Left ventricle myocardium inferior (tissue), 1 donor: ENCODE measurements around the gene NSD1. TPM values are rescaled to one million over a fixed set of nuclear protein-coding genes. Genes with fewer than 3 reads are reported as not detected.
A peak's percentile ranks its signal among the peaks of the same experiment; 100 is the strongest.

Experiments
- DNase-seq: peaks from one replicate; pipeline ENCODE4 v3.0.0-alpha.2; 2020
- H3K27ac ChIP-seq: fragments of 200-600 bp; replicated peaks from 2 replicates; pipeline ENCODE4 v1.8.0; 2021
- H3K27me3 ChIP-seq: fragments of 200-600 bp; 2 replicates; pipeline ENCODE4 v1.8.0; 2021; ENCODE audit warnings: low read depth
- H3K36me3 ChIP-seq: fragments of 200-600 bp; 2 replicates; pipeline ENCODE4 v1.8.0; 2021
- H3K4me1 ChIP-seq: fragments of 200-600 bp; 2 replicates; pipeline ENCODE4 v1.8.0; 2021
- H3K4me3 ChIP-seq: fragments of 200-600 bp; 2 replicates; pipeline ENCODE4 v1.8.0; 2021; ENCODE audit warnings: mild to moderate bottlenecking, moderate library complexity
- H3K9me3 ChIP-seq: fragments of 200-600 bp; replicated peaks from 2 replicates; pipeline ENCODE4 v1.8.0; 2021
- CTCF ChIP-seq: fragments of 200-600 bp; IDR thresholded peaks from 2 replicates; pipeline ENCODE4 v1.8.0; 2021; ENCODE audit warnings: antibody characterized with exemption, mild to moderate bottlenecking, borderline replicate concordance
- intact Hi-C: fragments of 100-400 bp; cut with micrococcal nuclease; formaldehyde crosslinking; loops from one replicate; pipeline ENCODE4 v1.11.0; 2022
- total RNA-seq: library from RNA; stranded (reverse); fragmentation: NEBNext Ultra II Directional; extraction: Animal tissue kit (Norgen Biotek cat#: 25700); gene quantifications from one replicate; pipeline ENCODE4 v1.2.1, GENCODE V29; 2021
- donor health status: DM: no; HTN: yes; CAD: no; lungs with severe emphysema.

NSD1 gene
- total RNA-seq, 1 donor from 2014 or later, result 40.8 TPM

GRCh38 chr5:177328545-177329231 is 195.1 kb downstream of the NSD1 start:
- H3K36me3 ChIP-seq, result peaks cover 48% of the 10 kb centered on the region
- intact Hi-C loops, result no loop called here
- no peak for TF ChIP-seq CTCF

GRCh38 chr5:177329883-177330282 is 196.3 kb downstream of the NSD1 start:
- TF ChIP-seq CTCF, result no peak
- no peaks in the 10 kb centered on the region for H3K9me3 ChIP-seq
- DNase-seq, result peak; percentile 3
- intact Hi-C loops, result no loop called here
- peaks cover 60% of the 10 kb centered on the region for H3K36me3 ChIP-seq
- H3K27me3 ChIP-seq, result no peaks in the 10 kb centered on the region
- no peak overlapping the region for H3K4me3 ChIP-seq
- H3K27ac ChIP-seq, result no peak overlapping the region
- H3K4me1 ChIP-seq, result peaks cover 24% of the 10 kb centered on the region

More at GRCh38 chr5:177328545-177329231, 195.1 kb downstream of the NSD1 start:
- Histone ChIP-seq H3K27ac (no peak overlapping the region), H3K9me3 (no peaks in the 10 kb centered on the region), H3K4me3 (no peak overlapping the region), H3K4me1 (peaks cover 15% of the 10 kb centered on the region), H3K27me3 (no peaks in the 10 kb centered on the region)
- peak; percentile 1 for DNase-seq

GRCh38 chr5:177330991-177331842 is 197.6 kb downstream of the NSD1 start:
- no peak overlapping the region for H3K27ac ChIP-seq
- intact Hi-C loops, result no loop called here
- H3K4me3 ChIP-seq, result no peak overlapping the region
- peaks cover 73% of the 10 kb centered on the region for H3K36me3 ChIP-seq
- H3K9me3 ChIP-seq, result no peaks in the 10 kb centered on the region
- DNase-seq, result no peak
- H3K4me1 ChIP-seq, result peaks cover 37% of the 10 kb centered on the region
- no peaks in the 10 kb centered on the region for H3K27me3 ChIP-seq
- TF ChIP-seq CTCF, result no peak

- no peak for TF ChIP-seq CTCF
- H3K36me3 ChIP-seq, result peaks cover 83% of the 10 kb centered on the region
- H3K4me1 ChIP-seq, result peaks cover 40% of the 10 kb centered on the region
- H3K4me3 ChIP-seq, result no peak overlapping the region
- no peaks in the 10 kb centered on the region for H3K27me3 ChIP-seq
- H3K27ac ChIP-seq, result no peak overlapping the region
- intact Hi-C loops, result no loop called here
- H3K9me3 ChIP-seq, result no peaks in the 10 kb centered on the region
- no peak for DNase-seq
These were observed 198.7 kb downstream of the NSD1 start for GRCh38 chr5:177332031-177332895.

GRCh38 chr5:177332896-177333260 is 199.3 kb downstream of the NSD1 start:
- Histone ChIP-seq H3K9me3 (no peaks in the 10 kb centered on the region), H3K36me3 (peaks cover 90% of the 10 kb centered on the region), H3K27me3 (no peaks in the 10 kb centered on the region), H3K4me3 (no peak overlapping the region), H3K27ac (no peak overlapping the region), H3K4me1 (peaks cover 34% of the 10 kb centered on the region)
- no peak for TF ChIP-seq CTCF
- intact Hi-C loops, result no loop called here
- DNase-seq, result no peak
